GM12872 (cell line): ENCODE measurements around the gene CAVIN1.

Source experiments
- TF ChIP-seq, protein P1 (sequence below): IDR thresholded peaks from 3 replicates; pipeline ENCODE4 v1.5.1; 2011; ENCODE audit warnings: low read depth, mild to moderate bottlenecking, low read length, moderate library complexity; ENCODE audit not compliant: insufficient read depth

CAVIN1 gene

DNA sequence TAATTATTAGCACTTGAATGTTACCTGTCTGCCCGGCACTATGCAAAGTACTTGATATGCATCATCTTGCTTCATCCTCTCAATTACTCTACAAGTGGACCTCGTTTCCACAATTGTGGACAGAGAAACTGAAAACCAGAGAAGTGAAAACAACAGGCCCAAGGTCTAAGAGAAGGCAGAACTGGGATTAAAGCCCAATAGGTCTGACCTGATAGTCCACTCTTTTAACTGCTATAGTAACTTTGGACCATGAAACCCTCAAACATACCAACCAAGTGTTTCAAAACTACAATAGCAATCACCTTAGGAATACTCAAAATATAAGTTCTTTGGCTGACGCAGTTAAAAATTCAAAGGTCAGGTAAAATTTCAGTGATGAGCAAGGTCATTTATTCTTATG lies 42.1 kb downstream of the CAVIN1 start:
- TF ChIP-seq, protein P1, sequence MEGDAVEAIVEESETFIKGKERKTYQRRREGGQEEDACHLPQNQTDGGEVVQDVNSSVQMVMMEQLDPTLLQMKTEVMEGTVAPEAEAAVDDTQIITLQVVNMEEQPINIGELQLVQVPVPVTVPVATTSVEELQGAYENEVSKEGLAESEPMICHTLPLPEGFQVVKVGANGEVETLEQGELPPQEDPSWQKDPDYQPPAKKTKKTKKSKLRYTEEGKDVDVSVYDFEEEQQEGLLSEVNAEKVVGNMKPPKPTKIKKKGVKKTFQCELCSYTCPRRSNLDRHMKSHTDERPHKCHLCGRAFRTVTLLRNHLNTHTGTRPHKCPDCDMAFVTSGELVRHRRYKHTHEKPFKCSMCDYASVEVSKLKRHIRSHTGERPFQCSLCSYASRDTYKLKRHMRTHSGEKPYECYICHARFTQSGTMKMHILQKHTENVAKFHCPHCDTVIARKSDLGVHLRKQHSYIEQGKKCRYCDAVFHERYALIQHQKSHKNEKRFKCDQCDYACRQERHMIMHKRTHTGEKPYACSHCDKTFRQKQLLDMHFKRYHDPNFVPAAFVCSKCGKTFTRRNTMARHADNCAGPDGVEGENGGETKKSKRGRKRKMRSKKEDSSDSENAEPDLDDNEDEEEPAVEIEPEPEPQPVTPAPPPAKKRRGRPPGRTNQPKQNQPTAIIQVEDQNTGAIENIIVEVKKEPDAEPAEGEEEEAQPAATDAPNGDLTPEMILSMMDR, result no peak

DNA sequence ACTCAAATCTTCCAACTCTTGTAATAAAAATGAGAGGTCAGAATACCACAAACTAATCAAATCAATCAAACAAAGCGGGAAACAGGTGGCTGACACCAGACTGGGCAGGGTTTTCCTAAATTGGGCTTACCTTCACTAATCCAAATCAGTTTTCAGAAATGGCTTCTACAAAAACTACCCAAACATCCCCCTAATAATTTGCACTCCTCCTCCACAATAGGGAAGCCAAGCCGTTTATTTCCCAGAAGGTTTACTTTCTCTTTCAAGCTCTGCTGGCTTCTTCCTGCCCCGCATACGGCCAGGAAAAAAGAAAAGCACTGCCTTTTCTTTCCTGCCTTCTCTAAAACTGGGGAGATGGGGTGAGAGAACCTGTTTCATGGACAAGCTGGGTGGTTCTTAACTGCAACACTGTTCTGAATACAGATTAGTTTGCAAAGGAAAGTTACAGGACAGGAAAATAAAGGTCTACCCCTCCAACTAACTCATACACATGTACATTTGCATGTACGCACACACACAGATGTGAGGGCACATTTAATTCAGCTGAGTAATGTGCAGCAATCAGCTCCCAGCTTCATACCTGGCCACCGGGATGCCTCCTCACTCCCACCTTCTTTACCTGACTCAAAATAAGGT lies 44.0 kb downstream of the CAVIN1 start:
- TF ChIP-seq, protein P1, result no peak

DNA sequence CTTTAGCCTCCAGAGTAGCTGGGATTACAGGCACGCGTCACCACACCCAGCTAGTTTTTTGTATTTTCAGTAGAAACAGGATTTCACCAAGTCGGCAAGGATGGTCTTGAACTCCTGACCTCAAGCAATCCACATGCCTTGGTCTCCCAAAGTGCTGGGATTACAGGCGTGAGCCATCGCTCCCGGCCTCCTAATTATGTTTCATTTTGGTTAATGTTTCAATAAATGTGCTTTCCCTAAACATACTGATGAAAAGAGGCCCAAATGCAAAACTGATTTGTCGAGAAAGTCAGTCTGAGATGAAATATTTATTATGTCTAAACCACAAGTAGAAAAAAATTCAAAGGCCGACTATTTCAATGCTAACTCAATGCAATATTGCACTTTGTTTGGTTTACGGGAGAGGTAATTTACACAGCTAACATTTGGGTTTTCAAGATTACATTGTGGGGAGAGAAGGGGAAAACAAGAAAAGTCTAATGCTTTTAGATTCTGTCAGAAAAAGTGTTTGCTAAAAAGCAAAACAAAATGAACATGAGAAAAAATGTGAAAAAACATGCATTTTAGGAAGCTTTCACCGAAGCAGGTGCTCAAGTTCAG lies 44.6 kb downstream of the CAVIN1 start:
- TF ChIP-seq, protein P1, result no peak

DNA sequence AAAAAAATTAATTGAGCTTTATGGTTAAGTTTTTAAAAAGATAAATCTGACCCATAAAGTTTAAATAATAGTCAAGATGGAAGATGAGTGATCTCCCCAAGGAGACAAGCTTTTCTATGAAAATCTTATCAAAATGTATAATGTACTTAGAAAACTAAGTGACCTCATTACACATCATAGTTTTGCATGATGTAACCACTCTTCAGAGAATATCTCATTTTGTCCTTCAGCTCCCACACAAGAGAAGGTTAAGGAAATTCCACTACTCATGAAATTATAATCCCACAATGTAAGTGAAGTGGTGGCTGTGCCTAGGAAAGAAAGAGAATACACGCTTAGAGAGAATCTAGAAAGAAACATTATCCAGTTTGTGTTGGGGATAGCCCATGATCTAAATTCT lies 49.2 kb downstream of the CAVIN1 start:
- TF ChIP-seq, protein P1, result no peak

DNA sequence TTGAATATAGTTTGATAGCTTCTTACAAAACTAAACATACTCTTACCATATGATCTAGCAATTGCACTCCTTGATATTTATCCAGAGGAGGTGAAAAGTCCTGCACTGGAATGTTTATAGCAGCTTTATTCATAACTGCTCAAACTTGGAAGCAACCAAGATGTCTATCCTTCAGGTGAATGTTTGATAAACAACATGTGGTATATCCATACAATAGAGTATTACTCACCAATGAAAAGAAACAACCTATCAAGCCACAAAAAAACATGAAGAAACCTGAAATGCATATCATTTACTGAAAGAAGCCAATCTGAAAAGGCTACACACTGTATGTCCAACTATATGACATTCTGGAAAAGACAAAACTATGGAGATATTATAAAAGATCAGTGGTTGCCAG lies 50.9 kb downstream of the CAVIN1 start:
- TF ChIP-seq, protein P1, result no peak

DNA sequence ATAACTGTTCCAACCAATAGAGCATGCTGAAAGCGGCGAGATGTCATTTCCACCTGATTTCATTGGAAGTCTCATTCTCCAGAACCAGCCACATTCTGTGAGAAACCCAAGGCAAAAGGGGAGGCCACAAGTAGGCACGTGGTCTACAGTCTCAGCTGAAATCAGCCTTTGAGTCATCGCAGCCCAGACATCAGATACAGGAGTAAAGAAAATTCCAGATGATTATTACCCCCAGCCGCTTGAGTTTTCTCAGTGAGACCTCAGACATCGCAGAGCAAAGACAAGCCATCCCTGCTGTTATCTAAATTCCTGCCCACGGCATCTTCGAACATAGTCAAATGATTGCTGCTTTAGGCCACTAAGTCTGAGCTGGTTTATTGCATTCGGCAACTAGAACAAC lies 57.9 kb downstream of the CAVIN1 start:
- TF ChIP-seq, protein P1, result no peak

DNA sequence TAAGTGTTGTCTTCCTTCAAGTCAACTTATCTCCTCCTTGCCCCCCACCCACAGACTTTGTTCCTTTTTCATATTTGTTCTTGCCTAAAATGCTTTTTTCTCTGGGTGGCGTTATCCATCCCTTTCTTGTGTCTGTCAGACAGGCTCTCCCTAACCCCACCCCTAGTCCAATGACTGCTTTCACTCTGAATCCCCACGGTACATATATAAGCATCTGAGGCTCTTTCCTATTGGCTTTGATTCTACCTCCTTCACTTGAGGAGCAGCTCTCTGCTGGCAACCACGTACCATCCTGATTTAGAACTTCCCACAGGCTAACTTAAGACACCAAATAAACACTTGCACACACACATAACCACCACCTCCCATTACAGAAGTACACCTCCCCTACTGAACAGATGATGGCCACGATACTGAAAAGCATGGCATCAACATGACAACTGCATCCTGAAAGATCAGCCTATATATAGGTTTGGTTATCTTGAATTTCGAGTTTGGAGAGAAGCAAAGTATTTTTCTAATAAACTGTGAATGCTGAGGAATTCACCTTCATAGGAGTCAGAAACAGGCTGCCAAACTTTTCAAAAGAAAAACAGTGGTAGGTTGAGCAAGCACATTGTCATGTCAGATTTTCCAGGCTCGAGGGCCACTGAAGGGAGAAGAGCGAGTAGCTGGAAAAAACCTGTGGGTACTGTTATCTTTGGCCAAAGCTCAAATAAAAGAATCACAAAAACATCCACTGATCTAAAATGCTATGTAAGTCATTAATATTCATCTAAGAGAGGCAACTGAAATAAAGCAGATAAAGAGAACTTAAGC lies 59.1 kb downstream of the CAVIN1 start:
- TF ChIP-seq, protein P1, result no peak
